ENCODE results near the gene RANBP1.

RANBP1 gene

DNA sequence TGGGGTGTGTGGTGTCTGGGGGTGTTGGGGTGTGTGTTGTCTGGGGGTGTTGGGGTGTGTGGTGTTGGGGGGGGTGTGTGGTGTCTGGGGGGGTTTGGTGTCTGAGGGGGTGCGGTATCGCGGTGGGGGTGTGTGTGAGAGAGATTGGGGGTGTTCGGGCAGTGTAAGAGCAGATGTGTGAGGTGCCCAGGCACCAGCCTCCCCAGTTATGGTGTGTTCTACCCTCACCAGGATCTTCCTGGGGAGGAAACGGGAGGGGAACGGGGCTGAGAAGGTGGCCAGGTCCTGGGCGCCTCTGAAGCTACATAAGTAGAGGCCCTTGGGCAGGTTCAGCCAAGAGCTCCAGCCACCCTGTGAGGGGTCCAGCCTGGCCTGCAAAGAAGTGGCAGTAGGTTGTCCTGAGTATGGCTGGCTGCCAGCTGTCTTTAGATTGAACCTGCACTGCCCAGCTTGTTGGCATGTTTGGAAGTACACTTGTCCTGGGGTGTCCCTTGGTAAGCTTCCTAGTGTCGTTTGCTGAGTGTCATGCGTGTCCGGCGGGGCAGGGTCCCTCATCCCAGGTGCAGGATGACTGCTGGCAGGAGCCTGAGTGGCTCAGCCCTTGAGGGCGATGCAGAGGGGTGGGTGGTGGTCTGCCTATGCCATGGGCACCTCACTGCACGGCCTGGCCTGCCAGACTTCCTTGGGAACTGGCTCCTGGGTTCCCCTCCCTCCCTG lies 7.6 kb downstream of the RANBP1 start:
- no peak for DNase-seq (ENCODE audit: low read depth in 2 of 2)

DNA sequence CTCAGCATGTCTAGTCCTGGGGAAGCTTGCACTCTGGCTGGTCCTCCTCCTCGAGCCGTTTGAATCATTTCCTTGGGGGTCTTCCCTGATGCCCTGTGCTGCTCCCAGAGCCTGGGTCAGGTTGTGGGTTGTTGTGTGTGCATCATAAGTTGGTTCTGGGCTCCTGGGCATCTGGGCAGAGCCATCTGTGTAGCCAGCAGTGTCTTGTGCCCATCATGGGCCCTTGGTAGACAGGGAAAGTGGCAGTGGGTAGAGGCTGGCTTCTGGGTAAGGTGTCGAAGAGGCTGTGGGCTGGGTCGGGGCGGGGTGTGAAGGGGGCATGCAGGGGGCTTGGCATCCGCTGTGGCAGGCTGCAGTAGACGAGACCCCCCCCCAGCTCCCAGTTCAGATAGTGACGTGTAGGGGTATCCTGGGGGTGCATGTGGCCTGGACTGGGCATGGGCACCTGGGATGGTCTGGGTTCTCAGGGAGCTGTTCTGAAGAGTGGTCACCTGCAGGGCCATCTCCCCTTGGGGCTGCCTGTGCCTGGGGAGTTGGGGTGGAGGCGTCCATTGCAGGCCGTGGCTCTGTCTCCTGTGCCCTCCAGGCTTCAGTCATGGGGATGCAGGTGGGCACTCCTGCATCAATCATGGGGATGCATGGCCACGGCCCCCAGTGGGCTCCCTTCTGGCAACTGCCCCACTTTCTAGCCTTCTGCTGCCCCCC lies 8.3 kb downstream of the RANBP1 start:
- no peak for DNase-seq (ENCODE audit: low read depth in 2 of 2)

GRCh38 chr22:20125201-20126174 lies 9.6 kb downstream of the RANBP1 start:
- DNase-seq (ENCODE audit: low read depth in 2 of 2), result no peak

- DNase-seq (ENCODE audit: low read depth in 2 of 2), result no peak
Observed at GRCh38 chr22:20126284-20127029, 10.6 kb downstream of the RANBP1 start.

GRCh38 chr22:20127318-20127868 lies 11.5 kb downstream of the RANBP1 start:
- no peak for DNase-seq (ENCODE audit: low read depth in 2 of 2)

GRCh38 chr22:20127869-20128618 lies 12.1 kb downstream of the RANBP1 start:
- DNase-seq (ENCODE audit: low read depth in 2 of 2), result no peak

DNA sequence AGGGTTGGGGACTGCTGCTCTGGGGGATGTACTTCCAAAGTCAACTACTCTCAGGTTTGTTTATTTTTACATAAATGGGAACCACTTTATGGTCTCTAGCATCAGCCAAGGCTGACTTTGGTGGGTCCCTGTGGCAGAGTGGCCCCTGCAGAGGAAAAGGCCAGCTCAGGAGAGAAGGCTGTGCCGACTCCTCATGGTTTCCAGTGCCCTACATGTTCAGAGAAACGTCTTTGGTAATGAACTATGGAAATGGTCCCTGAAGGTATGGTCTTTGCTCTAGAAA lies 12.7 kb downstream of the RANBP1 start:
- DNase-seq (ENCODE audit: low read depth in 2 of 2), result no peak

- no peak for DNase-seq (ENCODE audit: low read depth in 2 of 2)
Observed at GRCh38 chr22:20128902-20129746, 13.2 kb downstream of the RANBP1 start.

GRCh38 chr22:20129747-20130014 lies 13.8 kb downstream of the RANBP1 start:
- no peak for DNase-seq (ENCODE audit: low read depth in 2 of 2)

- no peak for DNase-seq (ENCODE audit: low read depth in 2 of 2)
Observed at GRCh38 chr22:20130319-20130718, 14.4 kb downstream of the RANBP1 start.

DNA sequence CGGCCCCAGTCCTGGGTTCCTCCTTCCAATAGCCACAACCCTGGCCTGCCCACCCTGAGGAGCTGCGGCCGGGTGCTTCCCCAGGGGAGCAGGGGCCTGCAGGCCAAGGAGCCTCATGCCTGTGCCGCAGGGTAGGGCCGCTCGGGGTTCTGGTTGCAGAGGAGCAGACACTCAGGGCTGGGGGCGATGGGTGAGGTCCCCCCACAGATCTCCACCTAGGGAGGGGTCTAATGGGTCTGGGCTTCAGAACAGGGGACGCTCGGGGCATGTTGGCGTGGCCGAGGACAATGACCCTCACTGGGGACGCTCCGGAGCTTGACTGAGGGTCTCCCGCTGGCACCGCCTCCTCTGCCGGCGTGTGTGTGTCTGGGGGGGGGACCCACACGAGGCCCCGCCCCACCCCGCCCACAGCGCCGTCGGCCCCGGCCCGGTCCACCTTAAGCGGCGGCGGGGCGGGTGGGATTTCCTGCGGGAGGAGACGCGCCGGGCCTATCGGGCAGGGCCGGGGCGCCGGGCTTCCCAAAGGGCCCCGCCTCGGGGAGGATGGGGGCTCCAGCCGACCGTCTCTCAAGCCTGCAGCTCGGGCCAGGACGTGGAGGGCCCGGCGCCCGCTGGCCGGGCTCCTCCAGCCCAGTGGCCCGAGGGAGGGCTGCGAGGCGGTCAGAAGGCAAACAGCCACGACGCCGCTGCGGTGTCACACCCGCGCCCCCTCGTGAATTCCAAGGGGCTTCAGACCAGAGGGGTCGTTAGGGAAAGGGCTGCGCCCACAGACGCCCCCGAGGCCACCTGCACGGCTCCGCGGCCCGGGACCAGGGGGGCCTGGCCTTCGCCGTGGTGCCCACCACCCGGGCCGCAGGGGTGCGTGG lies 15.1 kb downstream of the RANBP1 start:
- peak; percentile 57 to 62 for DNase-seq (ENCODE audit: low read depth in 2 of 2)

DNA sequence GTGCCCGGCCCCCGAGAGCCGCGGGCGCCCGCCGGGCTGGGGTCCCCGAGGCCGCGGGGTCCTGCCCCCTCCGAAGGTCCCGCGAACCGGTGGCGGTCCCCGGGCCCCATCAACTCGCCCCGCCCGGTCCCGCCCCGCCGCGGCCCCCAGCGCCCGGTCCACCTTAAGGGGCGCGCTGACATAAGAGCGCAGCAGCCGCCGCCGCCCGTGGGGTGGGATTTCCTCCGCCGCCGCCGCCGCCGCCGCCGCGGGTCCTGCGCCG lies 15.6 kb downstream of the RANBP1 start, which contains the start of gene ZDHHC8:
Gene ZDHHC8 (plus strand): TSS at position 208 of the 262 bp plus-strand sequence. CDS start 144 bp downstream, outside the sequence.
- no peak for DNase-seq (ENCODE audit: low read depth in 2 of 2)

DNA sequence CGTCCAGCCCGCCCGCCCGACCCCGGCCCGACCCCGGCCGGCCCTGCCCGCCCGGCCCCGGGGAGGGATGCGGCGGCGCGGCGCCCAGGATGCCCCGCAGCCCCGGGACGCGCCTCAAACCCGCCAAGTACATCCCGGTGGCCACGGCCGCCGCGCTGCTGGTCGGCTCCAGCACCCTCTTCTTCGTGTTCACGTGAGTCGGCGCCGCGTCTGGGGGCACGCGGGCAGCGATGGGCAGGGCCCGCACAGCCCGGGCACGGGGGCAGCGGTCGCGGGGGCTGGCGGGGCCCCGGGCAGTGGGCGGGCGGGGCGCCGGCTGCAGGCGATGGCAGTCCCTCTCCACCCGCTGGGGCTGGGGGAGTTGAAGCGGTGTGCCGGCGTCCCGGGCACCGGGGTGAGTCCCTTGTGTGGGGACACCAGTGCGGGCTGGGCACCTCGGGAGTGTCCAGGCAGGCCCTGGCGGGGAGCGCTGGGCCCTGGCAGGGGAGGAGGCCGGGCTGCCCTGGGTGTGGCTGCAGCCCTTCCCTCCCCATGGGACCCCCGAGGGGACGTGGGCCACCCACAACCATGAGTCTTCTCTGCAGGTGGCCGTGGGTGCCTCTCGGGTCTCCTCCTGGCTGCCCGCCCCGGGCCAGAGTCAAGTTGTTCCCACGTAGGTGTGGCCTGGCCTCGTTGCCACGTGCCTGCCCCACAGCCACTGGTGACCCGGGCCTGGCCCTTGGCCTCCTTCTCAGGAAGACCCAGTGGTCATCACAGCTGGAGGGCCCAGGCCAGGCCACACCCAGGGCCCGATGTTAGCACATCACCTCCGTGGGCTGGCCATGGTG lies 16.2 kb downstream of the RANBP1 start:
- DNase-seq (ENCODE audit: low read depth in 2 of 2), result no peak

- no peak for DNase-seq (ENCODE audit: low read depth in 2 of 2)
Observed at GRCh38 chr22:20132686-20133246, 16.9 kb downstream of the RANBP1 start.

DNA sequence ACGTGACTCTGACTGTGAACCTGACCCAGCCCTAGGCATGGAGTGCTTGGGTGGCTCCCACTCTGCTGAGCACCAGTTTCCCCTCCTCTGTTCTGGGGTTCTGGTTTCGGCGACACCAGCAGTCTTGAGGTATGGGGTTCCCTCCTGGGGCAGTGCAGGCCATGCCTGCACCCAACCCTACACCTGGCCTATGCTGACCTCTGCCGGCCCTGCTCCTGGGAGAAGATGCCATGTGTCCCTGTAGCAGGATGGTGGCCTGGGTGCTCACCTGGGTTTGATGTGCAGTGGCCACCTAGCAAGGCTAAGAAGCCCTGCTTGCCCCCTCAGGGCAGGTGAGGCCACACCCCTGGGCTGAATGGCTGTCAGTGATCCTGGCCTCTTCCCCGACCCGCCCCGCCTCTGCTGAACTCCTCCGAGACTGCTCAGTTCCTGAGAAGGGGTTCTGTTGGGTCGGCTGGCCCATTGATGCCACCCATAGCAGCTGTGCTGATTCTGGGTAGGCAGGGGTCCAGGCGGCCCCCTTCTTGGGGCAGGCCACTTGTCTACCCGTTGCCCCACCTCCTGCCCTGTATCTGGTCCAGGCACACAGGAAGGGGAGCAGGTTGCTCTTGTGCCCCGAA lies 18.1 kb downstream of the RANBP1 start:
- DNase-seq (ENCODE audit: low read depth in 2 of 2), result no peak

- DNase-seq (ENCODE audit: low read depth in 2 of 2), result no peak
Observed at GRCh38 chr22:20135265-20135664, 19.4 kb downstream of the RANBP1 start.

GRCh38 chr22:20135806-20136602 lies 20.1 kb downstream of the RANBP1 start:
- DNase-seq (ENCODE audit: low read depth in 2 of 2), result no peak

Measured in activated CD8-positive, alpha-beta memory T cell treated with anti-CD3 and anti-CD28 coated beads for 4 hours (primary cell).